DND-41 (cell line): Measurements from ENCODE around the gene EXOSC1.

Experiments used
- CTCF ChIP-seq: IDR thresholded peaks from 2 replicates; pipeline ENCODE4 v1.5.1; 2012; ENCODE audit warnings: borderline replicate concordance, low read length, moderate library complexity, mild to moderate bottlenecking; ENCODE audit not compliant: poor library complexity, severe bottlenecking; ENCODE audit errors: extremely low read depth
- EZH2 ChIP-seq: IDR thresholded peaks from 3 replicates; pipeline ENCODE4 v1.6.1; 2012; ENCODE audit warnings: borderline replicate concordance, low read depth, mild to moderate bottlenecking, moderate library complexity, low read length, inconsistent platforms; ENCODE audit not compliant: severe bottlenecking

GRCh38 chr10:97428572-97428981, 17.2 kb downstream of the EXOSC1 start:
- TF ChIP-seq CTCF (no peak), EZH2 (no peak)
